ENCODE measurements around the gene CD93.

Gene CD93

GRCh38 chr20:23050847-23051627 lies 35.1 kb downstream of the CD93 start:
- peak overlapping the region; percentile 39 for H3K27ac ChIP-seq (ENCODE audit: low read length, poor library complexity, severe bottlenecking)
- H3K4ac ChIP-seq (ENCODE audit: low read depth in 1 of 2, low read length in 2 of 2): peak overlapping the region; percentile 78 to 83
- H2BK120ac ChIP-seq (ENCODE audit: low read depth, low read length): peak overlapping the region; percentile 45
- no peaks in the 10 kb centered on the region for H3K9me3 ChIP-seq (ENCODE audit: control insufficient read depth, low read length)
- H3K4me3 ChIP-seq (ENCODE audit: insufficient read depth in 1 of 2, low read depth in 1 of 2, low read length in 2 of 2): peak overlapping the region; percentile 59 to 83
- H2BK15ac ChIP-seq (ENCODE audit: low read depth, poor library complexity, severe bottlenecking): peak overlapping the region; percentile 31
- peak overlapping the region; percentile 87 to 98 for H3K18ac ChIP-seq (ENCODE audit: low read depth in 1 of 2, low read length in 2 of 2)
- H2BK5ac ChIP-seq (ENCODE audit: low read depth, low read length, poor library complexity, severe bottlenecking): peak overlapping the region; percentile 3
- H2AFZ ChIP-seq (ENCODE audit: low read depth, low read length): peak overlapping the region; percentile 83
- H3K36me3 ChIP-seq (ENCODE audit: control insufficient read depth in 1 of 2, insufficient read depth in 2 of 2, low read depth in 1 of 2, low read length in 2 of 2): peaks cover 4 to 14% of the 10 kb centered on the region in 2 experiments
- no peak overlapping the region for H2AK5ac ChIP-seq (ENCODE audit: low read length, severe bottlenecking)
- peak overlapping the region; percentile 85 to 95 for H2BK12ac ChIP-seq (ENCODE audit: low read length in 2 of 2)
- peak; percentile 93 for DNase-seq
- no peak overlapping the region for H3K23ac ChIP-seq (ENCODE audit: low read length in 2 of 2)
- 2% methylated on average over 46 of the region's 46 CpGs for WGBS
- H3K79me1 ChIP-seq (replicated peaks; ENCODE audit: low read length, poor library complexity, severe bottlenecking): peaks cover 7% of the 10 kb centered on the region
- H4K91ac ChIP-seq (ENCODE audit: low read length): peak overlapping the region; percentile 97
- H4K8ac ChIP-seq (ENCODE audit: low read length): peak overlapping the region; percentile 97
- H3K4me1 ChIP-seq (ENCODE audit: control insufficient read depth, insufficient read depth, low read depth, low read length): peaks cover 36% of the 10 kb centered on the region
- peak overlapping the region in 1 of 2 experiments; percentile 73 for H3K14ac ChIP-seq (ENCODE audit: low read length in 2 of 2)
- H3K27me3 ChIP-seq (ENCODE audit: control insufficient read depth in 1 of 2, insufficient read depth in 1 of 2, low read length in 2 of 2): no peaks in the 10 kb centered on the region
- peak overlapping the region; percentile 97 for H3K4me2 ChIP-seq (ENCODE audit: low read length, poor library complexity, severe bottlenecking)
- peak overlapping the region; percentile 92 for H3K9ac ChIP-seq (ENCODE audit: low read length)

DNA sequence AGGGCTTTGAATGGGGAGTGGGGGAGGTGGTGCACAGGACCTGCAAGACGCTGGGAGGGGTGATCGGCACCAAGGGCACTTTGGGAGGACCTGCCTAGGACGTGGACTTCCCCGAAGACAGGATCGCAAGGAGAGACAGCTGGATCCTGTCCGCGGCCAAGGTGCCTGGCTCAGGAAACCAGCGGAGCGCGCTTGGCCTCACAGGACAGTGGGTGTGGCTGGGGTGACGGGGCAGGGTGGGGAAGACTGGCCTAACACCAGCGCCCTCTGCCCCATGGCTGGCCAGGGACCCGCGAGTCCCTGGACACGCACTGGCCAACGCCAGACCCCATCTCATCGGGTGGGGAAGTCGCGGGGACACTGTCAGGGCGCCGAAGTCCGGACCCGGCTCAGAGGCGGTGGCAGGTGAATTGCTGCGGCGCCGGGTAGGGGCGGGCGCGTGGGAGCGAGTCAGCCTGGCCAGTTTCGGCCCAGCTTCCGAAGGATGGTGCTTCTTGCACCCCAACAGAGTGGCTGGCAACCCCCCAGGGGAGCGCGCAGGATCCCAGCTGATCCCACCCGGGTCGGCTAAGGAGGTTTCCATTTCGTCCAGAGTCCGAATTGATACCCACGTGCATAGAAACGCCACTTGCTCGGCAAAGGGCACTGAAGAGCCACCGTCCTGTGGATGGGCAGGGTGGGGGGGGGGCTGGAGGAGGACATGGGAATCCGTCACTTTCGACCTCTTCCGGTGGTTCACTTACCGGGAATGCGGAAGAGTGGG lies 35.9 kb downstream of the CD93 start:
- Histone ChIP-seq H3K27ac (ENCODE audit: low read length, poor library complexity, severe bottlenecking) (peak overlapping the region; percentile 8), H2BK15ac (ENCODE audit: low read depth, poor library complexity, severe bottlenecking) (no peak overlapping the region), H3K14ac (ENCODE audit: low read length in 2 of 2) (no peak overlapping the region), H4K8ac (ENCODE audit: low read length) (peak overlapping the region; percentile 59), H3K23ac (ENCODE audit: low read length in 2 of 2) (peak overlapping the region in 1 of 2 experiments; percentile 9), H2AFZ (ENCODE audit: low read depth, low read length) (peak overlapping the region; percentile 36), H3K27me3 (ENCODE audit: control insufficient read depth in 1 of 2, insufficient read depth in 1 of 2, low read length in 2 of 2) (no peaks in the 10 kb centered on the region), H2BK12ac (ENCODE audit: low read length in 2 of 2) (peak overlapping the region in 1 of 2 experiments; percentile 82), H2BK120ac (ENCODE audit: low read depth, low read length) (no peak overlapping the region), H3K4me2 (ENCODE audit: low read length, poor library complexity, severe bottlenecking) (peak overlapping the region; percentile 97), H4K91ac (ENCODE audit: low read length) (peak overlapping the region; percentile 32), H3K9ac (ENCODE audit: low read length) (peak overlapping the region; percentile 92), H3K4me1 (ENCODE audit: control insufficient read depth, insufficient read depth, low read depth, low read length) (peaks cover 36% of the 10 kb centered on the region), H3K79me1 (replicated peaks; ENCODE audit: low read length, poor library complexity, severe bottlenecking) (peaks cover 7% of the 10 kb centered on the region), H2AK5ac (ENCODE audit: low read length, severe bottlenecking) (no peak overlapping the region), H3K4me3 (ENCODE audit: insufficient read depth in 1 of 2, low read depth in 1 of 2, low read length in 2 of 2) (peak overlapping the region; percentile 59 to 83), H2BK5ac (ENCODE audit: low read depth, low read length, poor library complexity, severe bottlenecking) (no peak overlapping the region), H3K36me3 (ENCODE audit: control insufficient read depth in 1 of 2, insufficient read depth in 2 of 2, low read depth in 1 of 2, low read length in 2 of 2) (peaks cover 4 to 22% of the 10 kb centered on the region in 2 experiments), H3K4ac (ENCODE audit: low read depth in 1 of 2, low read length in 2 of 2) (peak overlapping the region in 1 of 2 experiments; percentile 17), H3K9me3 (ENCODE audit: control insufficient read depth, low read length) (no peaks in the 10 kb centered on the region), H3K18ac (ENCODE audit: low read depth in 1 of 2, low read length in 2 of 2) (peak overlapping the region; percentile 17 to 54)
- no peak for DNase-seq
- under 1% methylated on average over 47 of the region's 48 CpGs for WGBS

DNA sequence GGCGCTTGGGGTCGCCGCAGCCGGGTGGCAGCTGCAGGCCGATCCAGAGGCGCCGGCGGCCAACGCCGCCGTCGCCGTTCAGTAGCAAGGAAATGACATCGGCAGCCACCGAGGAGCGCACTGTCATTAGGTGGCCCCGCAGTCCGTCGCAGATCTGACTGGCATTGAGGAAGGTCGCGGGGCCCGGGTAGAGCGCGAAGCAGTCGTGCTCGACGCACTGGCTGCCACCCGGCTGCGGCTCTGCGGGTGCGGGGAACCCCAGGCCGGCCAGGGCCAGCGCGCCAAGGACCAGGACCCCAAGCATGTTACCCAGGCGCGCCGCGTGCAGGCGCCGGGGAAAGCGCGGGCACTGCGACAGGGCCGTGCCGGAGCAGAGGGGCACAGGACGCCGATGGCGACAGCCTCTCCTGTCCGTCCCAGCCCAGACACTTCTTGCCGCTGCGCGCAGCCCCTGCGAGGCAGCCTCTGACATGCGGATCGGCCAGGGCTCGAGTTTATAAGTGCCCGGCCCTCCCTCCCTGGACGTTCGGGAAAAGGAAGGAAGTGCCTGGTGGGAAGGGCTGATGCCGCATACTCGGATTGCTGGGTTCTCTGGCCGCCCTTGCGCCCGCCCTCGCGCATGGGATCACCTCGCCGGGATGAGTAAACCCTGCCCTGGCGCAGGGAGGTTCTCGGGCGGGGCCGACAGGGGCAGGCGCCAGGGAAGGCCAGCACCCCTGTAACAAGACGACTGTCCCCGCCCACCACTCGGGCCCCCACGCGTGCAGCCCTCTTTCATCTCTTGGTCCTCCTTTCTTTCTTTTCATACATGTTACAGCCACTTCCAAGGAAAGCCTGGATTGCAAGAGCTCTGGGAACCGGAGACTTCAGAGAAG lies 36.7 kb downstream of the CD93 start, which contains the start of gene THBD:
Gene THBD, minus strand, starts transcription at position 472 of the 875 bp plus-strand sequence. Its CDS starts 168 bp downstream, at position 304.
- peak within 1 kb of the TSS; percentile 77 for H2BK120ac ChIP-seq (ENCODE audit: low read depth, low read length)
- H3K9me3 ChIP-seq (ENCODE audit: control insufficient read depth, low read length): no peaks in the 10 kb centered on the region
- H2BK15ac ChIP-seq (ENCODE audit: low read depth, poor library complexity, severe bottlenecking): peak within 1 kb of the TSS; percentile 52
- H3K4me1 ChIP-seq (ENCODE audit: control insufficient read depth, insufficient read depth, low read depth, low read length): peaks cover 36% of the 10 kb centered on the region
- H2BK5ac ChIP-seq (ENCODE audit: low read depth, low read length, poor library complexity, severe bottlenecking): no peak within 1 kb of the TSS
- peak within 1 kb of the TSS in 1 of 2 experiments; percentile 23 for H3K23ac ChIP-seq (ENCODE audit: low read length in 2 of 2)
- 1% methylated on average over 69 of the region's 79 CpGs for WGBS
- H3K18ac ChIP-seq (ENCODE audit: low read depth in 1 of 2, low read length in 2 of 2): peak within 1 kb of the TSS; percentile 78 to 86
- no peak within 1 kb of the TSS for H2AK5ac ChIP-seq (ENCODE audit: low read length, severe bottlenecking)
- H3K9ac ChIP-seq (ENCODE audit: low read length): peak within 1 kb of the TSS; percentile 92
- peak within 1 kb of the TSS; percentile 74 for H4K91ac ChIP-seq (ENCODE audit: low read length)
- peak within 1 kb of the TSS; percentile 8 for H3K27ac ChIP-seq (ENCODE audit: low read length, poor library complexity, severe bottlenecking)
- no peak within 1 kb of the TSS for H3K14ac ChIP-seq (ENCODE audit: low read length in 2 of 2)
- no peaks in the 10 kb centered on the region for H3K27me3 ChIP-seq (ENCODE audit: control insufficient read depth in 1 of 2, insufficient read depth in 1 of 2, low read length in 2 of 2)
- peaks cover 4 to 28% of the 10 kb centered on the region in 2 experiments for H3K36me3 ChIP-seq (ENCODE audit: control insufficient read depth in 1 of 2, insufficient read depth in 2 of 2, low read depth in 1 of 2, low read length in 2 of 2)
- peak within 1 kb of the TSS in 1 of 2 experiments; percentile 82 for H2BK12ac ChIP-seq (ENCODE audit: low read length in 2 of 2)
- H2AFZ ChIP-seq (ENCODE audit: low read depth, low read length): peak within 1 kb of the TSS; percentile 54
- peak within 1 kb of the TSS; percentile 97 for H3K4me2 ChIP-seq (ENCODE audit: low read length, poor library complexity, severe bottlenecking)
- peak within 1 kb of the TSS; percentile 17 to 24 for H3K4ac ChIP-seq (ENCODE audit: low read depth in 1 of 2, low read length in 2 of 2)
- peak within 1 kb of the TSS; percentile 59 for H4K8ac ChIP-seq (ENCODE audit: low read length)
- H3K4me3 ChIP-seq (ENCODE audit: insufficient read depth in 1 of 2, low read depth in 1 of 2, low read length in 2 of 2): peak within 1 kb of the TSS; percentile 59 to 83
- H3K79me1 ChIP-seq (replicated peaks; ENCODE audit: low read length, poor library complexity, severe bottlenecking): peaks cover 7% of the 10 kb centered on the region
- peak; percentile 86 for DNase-seq

Data from mesenchymal stem cell (in vitro differentiated cells and primary cell).